ENCODE measurements around the gene SUGCT. TPM values are rescaled to one million over a fixed set of nuclear protein-coding genes. Genes with fewer than 3 reads are reported as not detected.
"Not testable (repeated sequence)": the region's sequence is repeated elsewhere in the genome, so short reads cannot be mapped to it uniquely, and the experiment has no call there.

The SUGCT gene
- total RNA-seq, 1 donor from 2014 or later = 11.9 TPM

DNA sequence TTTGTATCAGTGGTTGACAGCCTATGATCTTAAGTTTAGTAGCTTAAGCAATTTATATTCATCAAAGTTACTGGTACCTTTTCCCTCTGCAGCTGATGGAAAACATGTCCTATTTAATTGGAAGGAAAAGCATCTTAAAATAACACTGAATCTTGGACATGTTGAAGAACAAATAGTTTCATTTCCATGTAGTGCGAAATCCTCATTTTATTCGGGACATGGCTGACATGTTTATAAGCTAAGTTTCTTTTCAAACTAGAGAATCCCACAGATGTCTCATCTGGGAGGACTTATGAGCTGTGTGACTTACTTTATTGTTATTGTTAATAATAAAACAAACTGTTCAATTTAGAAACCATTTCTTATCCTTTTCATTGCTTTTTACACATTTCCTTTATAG lies 461.0 kb downstream of the SUGCT start:
- H3K4me3 Mint-ChIP-seq (ENCODE audit: unreplicated experiment) = no peak overlapping the region

DNA sequence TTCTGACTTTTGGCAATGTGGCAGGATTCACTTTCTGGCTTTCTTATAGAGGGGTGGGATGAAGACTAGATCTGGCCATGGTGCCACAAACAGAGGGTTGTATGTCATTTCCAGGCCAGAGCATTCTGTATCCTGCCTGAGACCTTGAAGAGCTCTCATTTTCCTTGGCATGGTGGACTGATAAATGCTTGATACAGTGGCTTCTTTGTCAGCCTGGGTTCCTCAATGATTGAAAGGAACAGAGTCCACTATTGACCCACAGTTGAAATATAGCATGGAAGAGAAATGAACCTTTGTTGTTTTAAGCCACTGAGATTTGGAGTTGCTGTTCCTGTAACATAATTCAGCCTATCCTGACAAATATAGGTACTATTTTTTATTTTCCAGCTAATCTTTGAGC lies 462.7 kb downstream of the SUGCT start:
- Mint-ChIP-seq H3K27me3 (ENCODE audit: unreplicated experiment) (no peaks in the 10 kb centered on the region), H3K4me1 (ENCODE audit: unreplicated experiment) (peaks cover 10% of the 10 kb centered on the region), H3K4me3 (ENCODE audit: unreplicated experiment) (no peak overlapping the region), H3K36me3 (ENCODE audit: unreplicated experiment) (peaks cover 15% of the 10 kb centered on the region), H3K27ac (ENCODE audit: unreplicated experiment) (no peak overlapping the region), H3K9me3 (ENCODE audit: unreplicated experiment) (no peaks in the 10 kb centered on the region)
- no peak for DNase-seq (ENCODE audit: extremely low spot score, unreplicated experiment)
- TF ChIP-seq, protein P1, sequence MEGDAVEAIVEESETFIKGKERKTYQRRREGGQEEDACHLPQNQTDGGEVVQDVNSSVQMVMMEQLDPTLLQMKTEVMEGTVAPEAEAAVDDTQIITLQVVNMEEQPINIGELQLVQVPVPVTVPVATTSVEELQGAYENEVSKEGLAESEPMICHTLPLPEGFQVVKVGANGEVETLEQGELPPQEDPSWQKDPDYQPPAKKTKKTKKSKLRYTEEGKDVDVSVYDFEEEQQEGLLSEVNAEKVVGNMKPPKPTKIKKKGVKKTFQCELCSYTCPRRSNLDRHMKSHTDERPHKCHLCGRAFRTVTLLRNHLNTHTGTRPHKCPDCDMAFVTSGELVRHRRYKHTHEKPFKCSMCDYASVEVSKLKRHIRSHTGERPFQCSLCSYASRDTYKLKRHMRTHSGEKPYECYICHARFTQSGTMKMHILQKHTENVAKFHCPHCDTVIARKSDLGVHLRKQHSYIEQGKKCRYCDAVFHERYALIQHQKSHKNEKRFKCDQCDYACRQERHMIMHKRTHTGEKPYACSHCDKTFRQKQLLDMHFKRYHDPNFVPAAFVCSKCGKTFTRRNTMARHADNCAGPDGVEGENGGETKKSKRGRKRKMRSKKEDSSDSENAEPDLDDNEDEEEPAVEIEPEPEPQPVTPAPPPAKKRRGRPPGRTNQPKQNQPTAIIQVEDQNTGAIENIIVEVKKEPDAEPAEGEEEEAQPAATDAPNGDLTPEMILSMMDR (IDR thresholded peaks at IDR 0.05) = no peak

More for the DNA sequence above, 461.0 kb downstream of the SUGCT start:
- peaks cover 10% of the 10 kb centered on the region for H3K4me1 Mint-ChIP-seq (ENCODE audit: unreplicated experiment)
- no peak for DNase-seq (ENCODE audit: extremely low spot score, unreplicated experiment)
- no peaks in the 10 kb centered on the region for H3K27me3 Mint-ChIP-seq (ENCODE audit: unreplicated experiment)
- H3K36me3 Mint-ChIP-seq (ENCODE audit: unreplicated experiment) = peaks cover 9% of the 10 kb centered on the region
- H3K9me3 Mint-ChIP-seq (ENCODE audit: unreplicated experiment) = peaks cover 4% of the 10 kb centered on the region
- TF ChIP-seq, protein P1 (IDR thresholded peaks at IDR 0.05) = no peak
- no peak overlapping the region for H3K27ac Mint-ChIP-seq (ENCODE audit: unreplicated experiment)

DNA sequence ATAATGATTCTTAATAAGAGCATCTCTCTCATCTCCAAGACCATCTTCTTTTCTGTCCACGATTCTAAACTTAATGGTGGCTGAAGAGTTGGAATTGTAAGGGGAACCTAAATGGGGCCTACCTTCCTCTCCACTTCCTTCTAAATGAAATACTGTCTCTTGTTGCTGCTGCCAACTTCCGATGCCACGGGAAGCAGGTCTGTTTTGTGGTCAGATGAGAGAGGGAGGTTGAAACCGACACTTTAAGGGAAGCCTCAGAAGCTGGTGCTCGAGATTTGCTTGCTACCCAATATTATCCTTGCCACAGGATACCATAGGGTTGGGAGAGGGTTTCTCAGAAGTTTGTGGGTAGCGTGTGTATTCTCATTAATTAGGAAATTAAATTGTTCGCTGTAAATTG lies 464.1 kb downstream of the SUGCT start:
- Mint-ChIP-seq H3K27me3 (ENCODE audit: unreplicated experiment) (no peaks in the 10 kb centered on the region), H3K36me3 (ENCODE audit: unreplicated experiment) (peaks cover 15% of the 10 kb centered on the region), H3K4me3 (ENCODE audit: unreplicated experiment) (no peak overlapping the region), H3K4me1 (ENCODE audit: unreplicated experiment) (peaks cover 10% of the 10 kb centered on the region), H3K27ac (ENCODE audit: unreplicated experiment) (no peak overlapping the region), H3K9me3 (ENCODE audit: unreplicated experiment) (no peaks in the 10 kb centered on the region)
- TF ChIP-seq, protein P1 (IDR thresholded peaks at IDR 0.05) = no peak
- DNase-seq (ENCODE audit: extremely low spot score, unreplicated experiment) = no peak

DNA sequence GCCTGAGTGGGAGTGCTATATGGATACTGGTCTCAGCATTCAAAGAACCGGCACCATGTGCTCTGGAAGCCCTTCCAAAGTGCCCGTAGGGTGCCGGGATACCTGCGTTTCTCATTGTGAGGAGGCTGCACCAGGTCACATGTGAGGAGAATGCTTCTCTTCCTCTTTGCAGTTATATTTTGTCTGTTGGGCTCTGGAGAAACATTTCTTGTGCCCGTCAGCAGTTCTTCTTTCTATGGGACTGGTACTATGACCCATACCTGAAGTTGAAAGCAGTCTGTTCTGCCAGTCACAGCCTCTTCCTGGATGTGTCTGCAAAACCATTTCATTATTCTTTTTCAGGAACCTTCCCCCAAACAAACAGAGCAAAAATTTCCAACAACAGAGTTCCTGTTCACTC lies 465.0 kb downstream of the SUGCT start:
- TF ChIP-seq, protein P1 (IDR thresholded peaks at IDR 0.05) = no peak
- H3K27me3 Mint-ChIP-seq (ENCODE audit: unreplicated experiment) = no peaks in the 10 kb centered on the region
- H3K4me1 Mint-ChIP-seq (ENCODE audit: unreplicated experiment) = peaks cover 18% of the 10 kb centered on the region
- no peak for DNase-seq (ENCODE audit: extremely low spot score, unreplicated experiment)
- H3K36me3 Mint-ChIP-seq (ENCODE audit: unreplicated experiment) = peaks cover 15% of the 10 kb centered on the region
- H3K4me3 Mint-ChIP-seq (ENCODE audit: unreplicated experiment) = no peak overlapping the region
- H3K9me3 Mint-ChIP-seq (ENCODE audit: unreplicated experiment) = no peaks in the 10 kb centered on the region
- no peak overlapping the region for H3K27ac Mint-ChIP-seq (ENCODE audit: unreplicated experiment)

DNA sequence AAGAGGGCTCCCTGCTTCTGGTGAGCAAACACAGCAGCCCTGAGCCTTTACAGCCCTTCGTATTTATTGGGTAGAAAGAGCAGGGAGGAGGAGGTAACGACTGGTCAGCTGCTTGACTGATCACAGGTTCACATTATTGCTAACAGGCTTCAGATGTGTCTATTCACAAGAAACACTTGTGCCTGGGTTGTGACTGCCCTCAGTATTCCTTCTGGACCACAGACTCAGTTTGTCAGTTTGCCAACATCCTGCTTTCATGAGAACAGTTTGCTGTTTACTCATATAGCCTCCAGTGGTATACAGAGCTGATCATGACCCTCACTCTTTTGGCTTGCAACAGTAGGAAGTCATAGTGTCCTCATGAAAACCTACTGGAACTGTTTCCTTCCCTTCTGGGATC lies 467.5 kb downstream of the SUGCT start:
- not testable (repeated sequence) for H3K9me3 Mint-ChIP-seq (ENCODE audit: unreplicated experiment); H3K4me1 Mint-ChIP-seq (ENCODE audit: unreplicated experiment); DNase-seq (ENCODE audit: extremely low spot score, unreplicated experiment); H3K4me3 Mint-ChIP-seq (ENCODE audit: unreplicated experiment); H3K27me3 Mint-ChIP-seq (ENCODE audit: unreplicated experiment); H3K27ac Mint-ChIP-seq (ENCODE audit: unreplicated experiment)
- peaks cover 17% of the 10 kb centered on the region for H3K36me3 Mint-ChIP-seq (ENCODE audit: unreplicated experiment)

All from osteocyte (in vitro differentiated cells).